CD4-positive, alpha-beta T cell treated with Interleukin-21 for 1 hour (primary cell): ENCODE measurements around the gene ZNF831.
A peak's percentile ranks its signal among the peaks of the same experiment; 100 is the strongest.

Experiments
- DNase-seq: peaks from one replicate; pipeline ENCODE4 v3.0.0-alpha.2; 2020

Gene ZNF831

DNA sequence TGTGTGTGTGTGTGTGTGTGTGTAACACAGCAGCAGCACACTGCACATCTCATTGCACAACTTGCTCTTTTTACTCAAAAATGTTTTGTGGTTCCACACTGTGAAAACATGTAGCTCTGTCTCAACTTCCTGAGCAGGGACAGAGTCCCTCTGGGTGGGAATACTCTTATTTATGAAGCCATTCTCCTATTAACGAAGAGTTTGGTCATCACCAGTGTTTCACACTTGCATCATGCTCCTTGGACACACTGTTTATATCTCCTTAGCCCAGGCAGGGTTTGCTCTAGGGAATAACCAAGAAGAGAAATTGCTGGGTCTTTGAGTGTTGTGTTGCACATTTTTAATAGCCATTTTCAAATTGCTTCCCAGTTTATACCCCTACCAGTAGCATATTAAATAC is 53.6 kb downstream of the ZNF831 start:
- DNase-seq: no peak

DNA sequence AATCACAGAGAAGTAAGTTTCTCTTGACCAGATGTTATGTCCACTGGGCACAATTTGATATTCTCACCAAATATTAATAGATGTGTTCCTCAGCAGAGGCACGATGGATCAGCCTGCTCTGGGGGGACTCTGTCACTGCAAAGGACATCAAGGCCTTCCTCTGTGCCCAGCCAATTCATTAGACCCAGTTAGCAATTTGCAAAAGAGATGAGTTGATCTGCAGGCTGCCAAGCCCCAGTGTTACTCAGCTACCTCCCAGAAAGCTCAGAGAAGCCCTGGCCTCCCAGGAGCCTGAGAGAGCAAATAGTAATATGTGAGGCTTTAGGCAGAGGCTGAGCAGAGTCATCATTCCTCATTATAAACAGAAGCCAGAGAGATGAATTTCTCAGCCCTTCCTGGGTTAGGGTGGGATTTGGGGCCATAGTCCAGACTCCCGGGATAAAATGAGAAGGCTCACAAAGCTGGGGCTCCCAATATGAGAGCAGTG is 54.2 kb downstream of the ZNF831 start:
- DNase-seq: no peak

DNA sequence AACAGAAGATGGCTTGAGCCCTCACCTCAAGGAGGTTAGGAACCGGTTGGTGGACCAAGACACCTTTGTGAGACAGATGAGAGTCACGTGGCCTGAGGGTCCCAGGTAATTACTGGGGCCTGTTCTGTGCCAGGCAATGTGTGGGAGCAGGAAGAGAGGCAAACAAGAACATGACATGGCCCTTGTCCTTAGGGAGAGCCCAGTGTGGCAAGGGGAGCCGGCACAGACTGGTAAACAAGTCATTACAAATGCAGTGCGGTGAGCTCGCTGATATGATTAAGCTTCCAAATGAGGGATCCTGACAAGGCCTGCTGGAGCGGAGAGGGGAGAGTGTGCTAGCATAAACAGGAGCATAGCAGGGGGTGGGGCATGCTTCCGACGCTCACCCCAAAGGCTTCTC is 55.6 kb downstream of the ZNF831 start:
- no peak for DNase-seq

DNA sequence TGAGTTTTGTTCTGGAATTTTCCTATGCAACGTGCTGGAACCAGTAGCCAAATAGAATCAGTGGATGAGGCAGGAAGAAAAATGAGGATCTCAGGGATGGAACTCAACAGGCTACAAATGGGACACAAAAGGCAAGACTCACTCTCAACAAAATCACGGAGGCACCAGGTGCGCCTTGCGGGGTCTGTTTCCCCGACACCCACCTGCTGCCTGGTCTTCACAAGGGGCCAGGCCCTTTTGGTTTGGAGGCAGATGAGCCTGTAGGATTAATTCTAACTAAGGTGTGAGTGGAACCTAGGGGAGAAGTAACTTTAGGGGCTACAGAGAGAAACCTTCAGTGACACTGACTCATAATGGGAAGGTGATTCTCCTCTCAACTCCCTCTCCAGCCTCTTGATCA is 56.5 kb downstream of the ZNF831 start:
- no peak for DNase-seq

DNA sequence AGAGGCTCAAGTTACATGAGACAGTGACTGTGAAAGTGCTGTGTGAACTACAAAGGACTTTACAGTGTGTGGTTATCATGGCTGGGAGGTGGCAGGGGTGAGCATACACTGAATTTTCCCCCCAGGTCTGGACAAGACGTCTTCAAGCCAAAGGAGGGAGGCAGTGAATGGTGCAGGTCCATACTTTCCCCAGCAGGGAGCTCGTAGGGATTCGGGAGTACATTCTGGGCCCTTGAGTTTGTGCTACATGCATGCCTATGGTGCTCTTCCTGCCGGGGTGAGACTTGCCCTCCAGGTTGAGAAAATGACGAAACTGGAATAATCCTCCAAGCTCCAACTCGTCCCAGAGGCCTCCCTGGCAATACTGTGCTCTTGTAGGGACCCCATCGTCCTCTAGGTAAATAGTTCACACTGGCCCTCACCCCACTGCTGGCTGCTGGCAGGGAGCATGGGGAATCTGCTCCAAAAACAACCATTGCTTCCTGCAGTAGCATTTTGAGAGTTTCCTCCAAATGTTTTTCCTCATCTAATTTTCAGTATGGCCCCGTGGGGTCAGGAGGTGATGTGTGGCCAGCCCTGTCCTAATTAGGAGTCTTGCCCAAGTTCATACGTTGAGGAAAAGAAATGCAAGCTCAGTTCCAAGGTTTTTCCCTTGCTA is 57.6 kb downstream of the ZNF831 start:
- no peak for DNase-seq

DNA sequence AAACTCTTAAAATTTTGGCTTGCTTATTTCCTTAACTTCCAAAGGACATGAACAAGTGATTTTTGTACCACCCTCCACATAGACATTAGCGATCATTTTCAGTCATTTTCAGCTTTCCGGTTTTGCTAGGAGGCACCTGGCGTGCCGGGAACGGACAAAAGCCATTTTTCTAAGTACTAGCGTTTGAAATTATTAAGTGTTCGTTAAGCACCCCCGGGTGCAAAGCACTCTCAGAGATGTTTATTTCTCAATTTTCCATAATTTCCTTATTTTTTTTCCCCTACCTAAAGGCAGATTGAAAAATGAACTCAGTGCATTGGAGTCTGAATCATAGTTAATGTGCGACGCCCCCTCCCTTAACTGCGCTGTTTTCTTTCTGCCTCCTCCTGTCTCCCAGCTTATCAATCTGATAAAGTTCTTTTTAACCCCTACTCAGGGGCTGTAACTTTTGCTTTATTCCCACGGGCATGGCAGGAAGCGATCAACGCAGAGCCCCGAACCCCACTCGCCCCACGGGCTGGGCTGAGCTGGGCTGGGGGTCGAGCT is 58.2 kb downstream of the ZNF831 start:
- DNase-seq: no peak

DNA sequence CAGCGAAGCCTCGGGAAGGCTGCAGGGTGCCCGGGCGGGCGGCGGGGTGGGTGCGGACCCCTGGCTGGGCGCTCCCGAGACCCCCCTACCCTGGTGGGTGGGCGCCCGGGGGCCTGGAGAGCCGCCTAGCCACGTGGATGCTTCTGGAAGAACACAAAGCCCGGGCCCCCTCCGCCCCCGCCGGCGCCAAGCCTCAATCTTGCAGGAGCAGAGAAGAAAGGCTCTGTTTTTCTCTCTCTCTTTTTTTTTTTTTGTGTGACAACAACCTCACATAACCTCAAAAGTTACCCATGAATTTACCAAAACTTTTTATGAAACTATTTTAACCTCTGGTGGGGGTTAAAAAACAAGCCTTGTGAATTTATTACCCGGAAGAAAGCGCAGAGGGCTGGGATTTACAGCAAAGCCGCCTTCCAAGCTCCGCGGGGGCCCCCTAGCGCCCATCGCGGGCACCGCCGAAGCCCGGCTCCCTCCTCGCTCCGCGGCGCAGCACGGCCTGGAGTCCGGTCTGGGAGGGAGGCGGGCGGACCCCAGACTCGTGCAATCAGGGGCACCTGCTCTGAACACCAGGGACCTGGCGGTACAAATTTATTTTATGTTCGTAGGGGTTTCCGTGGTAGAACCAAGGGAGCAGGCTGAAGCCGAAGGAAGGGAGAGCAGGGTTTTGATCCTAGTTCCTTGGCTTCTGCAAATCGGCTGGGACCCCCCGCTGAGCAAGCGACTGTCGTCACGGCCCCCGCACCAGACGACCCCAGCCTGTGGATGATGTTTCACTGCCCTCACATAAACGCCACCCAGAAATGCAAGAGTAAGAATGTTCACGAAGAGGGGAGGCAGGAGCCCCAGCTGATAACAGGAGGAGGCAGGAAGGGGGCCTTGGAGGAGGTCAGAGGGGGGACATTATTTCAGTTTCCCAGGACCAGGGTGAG is 58.9 kb downstream of the ZNF831 start:
- DNase-seq: peak; percentile 77

DNA sequence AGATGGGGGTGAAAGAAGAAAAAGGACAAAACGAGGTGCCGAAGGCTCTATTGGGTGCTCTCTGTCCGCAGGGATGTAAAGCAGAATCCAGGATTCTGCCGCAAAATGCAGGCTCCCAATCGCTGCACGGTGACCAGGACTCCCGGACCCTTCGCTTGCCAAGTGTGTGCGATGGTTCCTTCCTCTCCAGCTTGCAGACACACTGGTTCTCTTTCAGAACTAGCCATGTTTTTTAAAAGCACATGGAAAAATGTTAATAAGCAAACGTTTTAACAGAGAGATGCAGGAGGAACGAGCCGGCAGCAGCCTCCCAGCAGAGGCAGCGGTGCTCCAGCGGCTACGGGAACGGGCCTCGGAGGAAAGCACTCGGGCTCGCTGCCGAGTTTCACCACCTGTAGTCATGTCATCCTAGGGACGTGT is 59.6 kb downstream of the ZNF831 start:
- no peak for DNase-seq

DNA sequence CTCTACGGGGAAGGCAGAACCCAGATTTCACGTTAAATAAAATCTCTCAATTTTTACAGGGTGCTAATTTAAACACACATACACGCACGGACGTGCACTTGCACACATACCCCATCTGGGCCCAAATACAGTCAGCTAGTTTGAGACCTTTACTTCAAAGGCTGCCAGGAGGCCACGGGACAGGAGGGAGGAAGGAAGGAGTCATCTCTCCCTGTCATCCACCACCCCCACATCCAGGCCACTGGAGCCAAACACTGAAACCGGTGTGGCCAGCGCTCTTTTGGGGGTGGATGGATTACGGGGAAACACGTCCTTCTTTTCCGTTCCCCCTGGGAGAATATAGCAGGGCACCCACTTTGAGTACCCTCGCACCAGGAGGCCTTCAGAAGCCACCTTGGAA is 60.1 kb downstream of the ZNF831 start:
- no peak for DNase-seq

DNA sequence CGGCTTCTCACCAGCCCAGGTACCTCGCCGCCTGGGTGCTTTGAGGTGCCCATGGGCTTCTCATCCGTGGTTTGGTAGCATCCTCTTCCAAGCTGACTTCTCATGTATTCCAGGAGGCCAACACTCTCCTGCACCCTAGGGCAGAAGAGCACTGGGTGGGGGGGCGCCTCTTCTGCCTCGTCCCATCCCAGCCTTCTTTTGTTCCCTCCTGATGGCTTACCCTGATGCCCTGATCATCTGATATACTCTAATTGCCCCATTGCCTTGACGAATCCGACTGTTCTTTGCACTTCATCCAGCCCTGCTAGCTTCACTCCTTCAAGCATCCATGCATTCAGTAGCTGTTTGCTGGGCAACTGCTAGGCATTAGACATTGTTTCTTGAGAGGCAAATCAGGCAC is 60.6 kb downstream of the ZNF831 start:
- no peak for DNase-seq

DNA sequence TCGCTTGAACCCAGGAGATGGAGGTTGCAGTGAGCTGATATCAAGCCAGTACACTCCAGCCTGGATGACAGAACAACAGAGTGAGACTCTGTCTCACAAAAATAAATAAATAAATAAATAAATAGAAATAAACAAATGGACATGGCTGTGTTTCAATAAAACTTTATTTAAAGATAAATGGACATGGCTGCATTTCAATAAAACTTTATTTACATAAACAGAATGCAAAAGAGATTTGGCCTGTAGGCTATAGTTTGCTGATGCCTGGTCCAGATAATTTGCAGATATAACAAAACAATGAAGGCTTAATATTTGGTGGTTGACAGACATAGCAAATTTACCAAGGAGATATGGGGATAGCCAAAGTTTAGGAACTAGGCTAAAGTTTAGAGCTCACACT is 66.8 kb downstream of the ZNF831 start:
- DNase-seq: no peak

DNA sequence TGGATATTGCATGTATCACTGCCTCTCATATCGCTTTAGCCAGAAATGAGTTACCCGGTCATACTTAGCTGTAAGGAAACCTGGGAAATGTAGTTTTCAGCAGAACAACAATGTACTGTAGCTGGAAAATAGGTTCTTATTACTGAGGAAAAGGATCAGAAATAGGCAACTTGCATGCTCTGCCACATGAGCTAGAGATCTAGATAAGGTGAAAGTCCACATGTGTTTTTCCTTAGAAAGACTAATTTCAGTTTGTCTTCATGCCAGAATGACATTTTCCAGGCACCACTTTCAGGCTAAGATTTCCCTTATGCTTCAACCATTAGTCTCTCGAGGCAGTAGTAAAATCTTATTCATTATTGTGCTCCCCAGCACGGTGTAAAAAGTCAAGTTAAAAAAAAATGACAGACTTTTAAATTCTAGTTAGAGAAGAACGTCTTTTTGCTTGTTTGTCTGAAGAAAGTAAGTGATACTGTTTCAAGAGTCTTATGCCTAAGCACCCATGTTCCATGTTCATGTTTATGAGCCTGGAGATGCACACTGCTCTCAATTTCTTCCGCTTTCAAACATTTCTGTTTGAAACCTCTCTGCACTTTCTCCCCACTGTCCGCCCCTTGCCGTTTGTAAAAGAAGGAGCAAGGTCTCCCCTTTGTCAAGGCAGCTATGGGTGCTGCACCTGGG is 67.6 kb downstream of the ZNF831 start:
- DNase-seq: no peak

DNA sequence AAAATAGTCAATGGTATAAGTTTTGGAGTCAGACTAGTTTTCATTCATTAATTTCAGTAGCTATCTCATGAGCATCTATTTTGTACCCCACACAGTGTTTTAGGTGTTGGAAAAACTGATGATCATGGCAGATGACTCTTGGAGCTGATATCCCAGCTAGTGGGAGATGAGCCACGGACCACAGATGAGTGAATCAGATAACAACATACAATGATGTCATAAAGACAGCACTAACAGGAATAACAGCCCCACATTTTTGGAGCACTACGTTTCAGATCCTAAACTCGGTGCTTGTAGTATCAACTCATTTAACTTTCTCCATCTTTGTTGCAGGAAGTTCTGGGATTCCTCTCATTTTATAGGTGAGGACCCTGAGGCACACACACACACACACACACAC is 69.0 kb downstream of the ZNF831 start:
- no peak for DNase-seq

DNA sequence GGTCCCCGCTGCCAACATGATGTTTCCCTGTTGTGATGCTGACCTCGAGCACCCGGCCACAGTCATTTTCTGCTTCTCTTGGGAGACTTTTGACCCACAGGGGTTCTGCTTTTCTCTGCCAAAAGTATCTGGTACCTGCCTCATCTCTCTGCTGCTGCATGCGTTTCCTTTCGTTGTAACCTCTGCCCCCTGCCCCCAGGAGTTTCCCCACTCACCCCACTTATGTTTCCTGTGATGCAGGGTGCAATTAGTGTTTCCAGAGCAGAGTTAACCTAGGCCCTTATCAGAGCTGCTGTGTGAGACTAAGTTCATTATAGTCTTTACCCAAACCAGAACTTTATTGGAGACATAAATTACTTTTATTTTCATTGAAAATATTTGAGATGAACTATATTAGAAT is 71.6 kb downstream of the ZNF831 start:
- no peak for DNase-seq

DNA sequence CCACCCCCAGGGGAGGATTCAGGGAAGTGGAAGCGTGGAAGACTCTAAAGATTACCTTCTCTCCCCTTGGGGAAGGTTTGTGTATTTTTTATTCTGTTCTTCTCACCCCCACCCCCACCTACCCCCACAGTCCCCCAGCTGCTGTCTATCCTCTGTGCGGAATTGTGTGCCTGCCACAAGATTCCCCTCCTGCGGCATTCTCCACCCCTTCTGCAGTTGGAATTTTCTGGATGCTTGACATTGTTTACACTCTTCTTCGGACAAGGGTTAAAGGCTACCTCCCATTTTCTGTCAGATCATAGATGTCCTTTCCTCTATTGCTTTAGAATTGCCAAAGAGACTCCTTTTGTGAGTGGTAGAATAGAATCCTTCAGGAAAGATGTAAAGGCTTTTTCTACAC is 76.4 kb downstream of the ZNF831 start:
- DNase-seq: no peak

DNA sequence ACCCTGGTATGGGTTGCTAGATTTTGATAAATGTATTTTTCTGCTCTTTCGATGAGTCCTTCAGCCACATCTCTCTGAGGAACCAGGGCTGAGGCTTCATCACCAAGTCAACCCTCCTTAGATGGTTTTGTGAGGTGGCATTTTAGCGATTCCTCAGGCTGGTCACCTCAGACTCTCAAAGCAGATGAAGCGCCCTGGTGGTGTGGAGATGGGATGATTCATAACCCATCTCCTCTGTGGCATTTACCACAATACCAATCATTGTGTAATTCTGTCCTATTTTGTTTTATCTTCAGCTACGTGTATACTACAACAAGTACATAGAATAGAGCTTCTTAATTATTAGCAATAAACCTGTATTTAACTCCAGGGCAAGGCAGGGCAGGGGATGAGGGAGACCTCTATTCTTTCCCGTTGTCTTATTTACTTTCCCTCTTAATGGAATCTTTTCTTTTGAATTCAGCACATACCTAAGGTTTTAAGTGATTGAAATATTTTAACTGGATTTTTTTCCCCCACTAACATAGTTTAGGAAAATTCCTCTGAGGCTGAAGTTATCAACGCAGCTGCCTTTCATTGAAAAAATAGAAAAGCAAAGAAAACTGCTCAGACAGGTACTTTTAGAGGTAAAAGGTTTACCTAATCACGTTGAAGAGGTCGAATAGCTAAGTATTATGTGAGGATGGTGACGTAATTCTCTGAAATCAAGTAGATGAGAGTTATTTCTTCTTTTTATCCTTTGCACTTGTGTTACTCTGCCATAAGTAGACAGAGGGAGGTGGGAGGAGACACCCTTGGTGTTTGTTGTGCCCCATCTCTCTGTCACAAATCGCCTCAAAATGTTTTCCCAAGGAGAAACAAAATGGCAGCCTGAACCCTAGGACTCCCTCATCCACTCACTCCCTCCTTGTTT is 79.3 kb downstream of the ZNF831 start:
- DNase-seq: no peak

DNA sequence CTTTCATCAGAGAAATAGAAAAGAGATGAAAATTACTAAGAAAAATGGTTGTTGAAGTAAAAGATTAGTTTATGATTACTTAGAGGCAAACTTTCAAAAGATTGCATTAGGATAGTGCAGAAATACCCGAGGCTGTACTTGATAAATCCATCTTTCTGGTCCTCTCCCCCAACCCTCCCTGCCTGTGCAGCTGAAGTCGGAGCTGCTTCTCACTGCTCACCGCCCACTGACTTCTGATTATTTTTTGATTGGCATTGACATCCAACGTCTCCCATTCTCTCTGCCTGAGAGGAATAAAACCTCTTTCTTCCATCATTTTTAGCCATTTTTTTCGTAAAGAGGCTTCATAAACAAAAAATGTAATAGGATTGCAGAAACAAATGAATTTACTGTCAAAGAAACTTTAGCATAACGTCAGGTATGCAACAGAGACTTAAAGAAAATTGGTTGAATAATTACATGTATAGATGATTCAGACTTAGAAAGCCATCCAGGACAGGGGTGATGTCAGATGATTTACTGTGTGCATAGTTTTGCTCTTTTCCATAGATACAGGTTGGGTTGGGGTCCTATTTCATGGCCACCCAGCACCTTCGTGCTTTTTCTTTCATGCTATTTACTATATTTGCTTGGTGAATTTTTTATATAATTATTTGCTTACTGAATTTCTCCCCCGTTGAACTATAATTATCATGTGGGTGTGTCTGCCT is 83.2 kb downstream of the ZNF831 start:
- DNase-seq: no peak

DNA sequence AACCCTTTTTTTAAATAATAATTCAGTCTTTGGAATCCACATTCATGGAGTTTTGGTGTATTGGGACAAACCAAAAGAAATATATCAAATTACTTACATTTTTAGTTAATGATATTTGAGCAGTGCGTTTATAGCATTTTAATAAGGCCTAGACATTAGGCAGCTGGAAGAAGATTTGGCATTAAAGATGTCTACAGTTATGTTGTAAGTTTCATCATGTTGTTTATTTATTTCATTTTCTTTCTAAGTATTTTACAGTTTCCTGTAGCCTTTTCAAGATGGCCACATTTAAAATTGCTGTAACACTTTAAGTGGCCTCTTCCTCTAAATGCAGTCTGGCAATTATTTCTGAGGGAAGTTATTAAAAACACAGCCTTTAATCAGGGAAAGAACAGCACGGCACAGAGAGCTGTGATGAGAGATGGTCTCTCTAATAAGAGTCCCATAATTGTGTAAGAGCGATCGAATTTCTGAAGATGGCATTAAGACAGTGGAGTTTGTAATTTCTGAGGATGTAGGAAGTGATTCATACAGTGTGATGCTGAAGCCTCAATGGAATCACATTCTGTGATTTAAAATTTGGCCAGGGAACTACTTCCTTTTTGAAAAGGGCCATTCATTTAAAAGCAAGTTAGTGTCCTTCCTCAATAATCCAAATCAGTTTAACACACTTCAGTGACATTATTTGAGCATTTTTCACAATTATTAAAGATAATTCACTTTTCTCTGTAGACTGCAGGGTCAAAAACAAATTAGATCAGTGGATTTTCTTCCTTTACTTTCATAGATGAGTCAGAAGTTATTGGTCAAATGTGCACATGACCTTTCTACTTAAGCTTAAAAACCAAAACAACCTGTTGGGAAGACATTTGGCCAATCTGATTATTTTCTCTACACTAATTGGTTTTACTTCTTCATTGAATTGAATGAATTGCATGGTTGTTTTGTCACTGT is 84.4 kb downstream of the ZNF831 start:
- no peak for DNase-seq

DNA sequence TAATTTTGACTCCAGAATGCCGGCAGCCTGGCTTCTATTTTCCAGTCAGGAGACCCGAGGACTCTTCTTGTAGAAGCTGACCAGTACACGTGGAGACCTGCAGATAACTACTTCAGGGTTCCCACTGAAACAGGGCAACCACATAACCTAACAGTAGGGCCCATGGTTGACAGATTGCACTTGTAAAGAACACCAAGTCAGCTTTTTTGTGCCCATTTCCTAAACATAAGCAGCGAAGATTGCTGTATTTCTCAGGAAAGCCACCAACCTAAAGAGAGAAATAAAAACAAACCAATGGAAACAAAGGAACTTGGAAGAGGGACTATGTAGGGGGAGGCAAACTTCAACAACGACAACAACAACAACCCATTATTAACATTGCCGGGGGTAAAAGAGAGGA is 86.7 kb downstream of the ZNF831 start:
- DNase-seq: no peak

DNA sequence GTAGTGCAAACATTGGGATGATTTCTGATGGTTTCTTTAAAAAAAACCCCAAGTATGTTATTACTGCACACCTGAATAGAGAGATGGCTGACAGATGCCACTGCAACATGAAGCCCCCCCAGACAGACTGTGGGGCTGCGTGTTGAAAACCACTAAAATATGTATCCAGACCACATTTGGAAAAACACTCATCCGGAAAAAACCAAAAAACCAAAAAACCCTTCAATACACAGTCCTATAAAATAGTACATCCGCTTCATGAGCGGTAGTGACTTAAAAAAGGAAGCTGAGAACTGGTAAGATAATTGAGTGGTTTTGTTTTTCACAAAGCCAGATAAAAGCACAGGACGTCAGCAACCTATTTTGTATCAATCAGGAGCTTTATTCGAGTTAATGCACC is 89.7 kb downstream of the ZNF831 start:
- peak; percentile 48 for DNase-seq
